GM18520 (cell line): ENCODE results near the gene NIM1K.
"Not testable (repeated sequence)": the region's sequence is repeated elsewhere in the genome, so short reads cannot be mapped to it uniquely, and the experiment has no call there.

ENCODE experiments used
- ATAC-seq: cut with Tn5 transposase; IDR thresholded peaks from one replicate; pipeline ENCODE4 v1.9.1; 2021; ENCODE audit not compliant: unreplicated experiment

The NIM1K gene

GRCh38 chr5:43190755-43191603 is 1.0 kb upstream of the NIM1K start:
- no peak for ATAC-seq

- no peak for ATAC-seq
These were observed 644 bp downstream of the NIM1K start for GRCh38 chr5:43192558-43193180.

DNA sequence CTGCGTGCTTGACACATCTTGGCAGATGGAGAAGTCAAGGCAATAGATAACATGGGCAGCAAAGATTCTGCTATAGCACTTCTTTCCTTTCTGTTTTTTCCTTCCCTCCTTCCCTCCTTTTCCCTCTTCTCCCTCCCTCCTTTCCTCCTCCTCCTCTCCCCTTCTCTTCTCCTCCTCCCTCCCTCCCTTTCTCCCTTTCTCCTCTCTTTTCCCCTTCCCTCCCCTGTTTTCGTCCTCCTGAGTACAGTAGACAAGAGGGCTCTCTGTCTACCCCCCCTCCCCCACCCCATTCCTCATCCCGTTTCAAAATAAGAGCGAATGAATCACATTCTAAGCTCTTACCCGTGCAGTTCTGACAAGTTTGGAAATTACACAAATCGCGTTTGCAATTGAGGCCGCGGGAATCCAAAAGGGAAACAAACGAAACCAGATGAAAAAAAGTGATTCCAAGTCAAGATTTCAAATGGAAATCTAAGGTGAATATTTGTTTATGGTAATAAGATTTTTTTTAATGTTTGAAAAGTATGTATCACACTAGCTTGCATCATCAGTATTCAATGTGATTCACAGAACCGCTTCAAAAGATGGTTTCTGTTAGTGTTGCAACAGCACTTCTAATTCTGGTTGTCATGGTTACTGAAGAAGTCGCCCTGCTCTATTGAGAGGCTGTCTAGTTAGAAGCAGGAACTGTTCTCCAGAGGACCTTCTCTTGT is 1.3 kb downstream of the NIM1K start:
- peak; percentile 53 for ATAC-seq

- ATAC-seq = no peak
These were observed 1.9 kb downstream of the NIM1K start for GRCh38 chr5:43193894-43194265.

- no peak for ATAC-seq
These were observed 3.7 kb downstream of the NIM1K start for GRCh38 chr5:43195670-43196265.

DNA sequence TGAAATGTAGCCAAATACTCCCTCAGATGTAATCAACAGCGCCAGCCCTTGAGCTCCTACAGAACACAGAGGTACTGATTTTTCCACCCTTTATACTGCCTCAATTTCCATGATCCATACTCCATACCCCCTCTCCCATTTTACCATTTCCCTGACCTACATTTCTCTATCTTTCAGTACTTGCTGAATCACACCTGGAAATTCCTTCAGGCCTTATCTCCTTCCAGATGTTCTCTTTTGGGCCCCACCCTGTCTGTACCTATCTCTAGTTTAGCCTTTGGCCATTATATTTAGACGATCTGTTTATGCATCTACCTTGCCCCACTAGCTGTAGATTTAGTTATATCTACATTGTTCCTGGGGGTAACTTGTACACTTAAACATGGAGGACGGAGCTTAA is 5.5 kb downstream of the NIM1K start:
- ATAC-seq = no peak

GRCh38 chr5:43201442-43201841 is 9.4 kb downstream of the NIM1K start:
- ATAC-seq = not testable (repeated sequence)

DNA sequence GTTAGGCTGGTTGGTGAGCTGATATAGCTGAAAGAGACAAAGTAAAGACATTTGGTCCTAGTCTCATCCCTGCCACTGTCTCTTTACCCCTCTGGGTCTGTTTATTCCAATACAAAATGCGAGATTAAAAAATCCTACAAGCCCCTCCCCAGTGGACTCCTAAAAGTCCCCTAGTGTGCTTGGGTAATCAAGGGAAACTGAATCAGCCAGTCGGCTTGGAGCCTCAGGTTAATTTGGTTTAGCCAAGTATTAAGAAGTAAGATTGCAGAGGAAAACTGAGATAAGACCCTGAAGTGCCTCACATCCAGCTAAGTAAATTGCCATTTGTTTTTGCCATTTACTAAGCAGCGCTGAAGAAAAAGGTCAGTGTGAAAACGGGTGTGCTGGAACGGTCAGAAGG is 10.4 kb downstream of the NIM1K start:
- ATAC-seq = no peak

DNA sequence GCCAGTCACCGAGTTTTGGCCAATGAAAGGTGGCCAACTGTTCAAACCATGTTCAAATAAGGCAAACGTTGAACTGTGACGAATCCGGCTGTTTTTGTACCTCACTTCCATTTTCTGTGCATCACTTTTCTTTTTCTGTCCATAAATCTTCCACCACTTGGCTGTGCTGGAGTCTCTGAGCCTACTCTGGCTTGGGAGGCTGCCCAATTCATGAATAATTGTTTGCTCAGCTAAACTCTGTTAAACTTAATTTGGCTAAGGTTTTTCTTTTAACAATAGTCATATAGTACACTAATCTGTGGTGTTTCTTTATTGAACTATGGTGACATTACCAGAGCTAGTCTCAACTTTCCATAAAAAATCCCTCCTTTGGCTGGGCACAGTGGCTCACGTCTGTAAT is 11.3 kb downstream of the NIM1K start:
- no peak for ATAC-seq

- ATAC-seq = no peak
These were observed 12.9 kb downstream of the NIM1K start for GRCh38 chr5:43204958-43205357.

GRCh38 chr5:43207601-43208000 is 15.6 kb downstream of the NIM1K start:
- ATAC-seq = no peak

- ATAC-seq = no peak
These were observed 16.6 kb downstream of the NIM1K start for GRCh38 chr5:43208658-43209057.

DNA sequence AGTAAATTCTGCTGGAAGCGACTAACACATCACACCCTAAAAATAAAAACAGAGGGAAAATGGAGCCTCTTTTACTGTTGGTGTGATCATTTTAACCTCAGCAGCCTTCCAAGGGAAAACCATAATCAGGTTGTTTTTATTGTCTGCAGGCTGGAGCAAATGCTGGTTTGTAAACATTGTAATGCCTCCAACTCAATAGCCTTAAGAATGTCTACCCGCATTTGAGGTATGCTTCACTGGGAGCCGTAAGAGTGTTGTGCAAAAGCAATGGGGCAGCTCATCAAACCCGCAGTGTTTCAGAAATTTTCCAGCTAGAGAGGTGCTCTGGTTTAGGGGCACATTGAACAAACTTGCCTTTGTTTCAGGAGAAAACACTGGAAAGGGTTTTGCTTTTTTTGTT is 17.0 kb downstream of the NIM1K start:
- no peak for ATAC-seq

GRCh38 chr5:43209833-43210232 is 17.8 kb downstream of the NIM1K start:
- no peak for ATAC-seq

- ATAC-seq = no peak
These were observed 18.5 kb downstream of the NIM1K start for GRCh38 chr5:43210570-43210969.

DNA sequence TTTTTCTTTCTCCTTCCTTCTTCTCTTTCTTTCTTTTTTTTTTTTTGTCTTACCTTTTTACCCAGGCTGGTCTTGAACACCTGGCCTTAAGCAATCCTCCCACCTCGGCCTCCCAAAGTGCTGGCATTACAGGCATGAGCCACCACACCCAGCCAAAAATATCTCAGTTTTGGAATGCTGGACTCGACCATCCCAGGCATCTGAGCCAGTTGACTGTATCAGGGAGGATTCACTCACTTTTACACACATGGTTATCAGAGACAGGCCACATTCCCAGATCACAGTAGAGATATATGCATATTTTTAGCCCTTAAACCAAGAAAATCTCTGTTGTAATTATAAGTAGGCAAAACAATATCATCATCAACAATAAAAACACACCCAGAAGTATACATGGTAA is 21.9 kb downstream of the NIM1K start:
- no peak for ATAC-seq

DNA sequence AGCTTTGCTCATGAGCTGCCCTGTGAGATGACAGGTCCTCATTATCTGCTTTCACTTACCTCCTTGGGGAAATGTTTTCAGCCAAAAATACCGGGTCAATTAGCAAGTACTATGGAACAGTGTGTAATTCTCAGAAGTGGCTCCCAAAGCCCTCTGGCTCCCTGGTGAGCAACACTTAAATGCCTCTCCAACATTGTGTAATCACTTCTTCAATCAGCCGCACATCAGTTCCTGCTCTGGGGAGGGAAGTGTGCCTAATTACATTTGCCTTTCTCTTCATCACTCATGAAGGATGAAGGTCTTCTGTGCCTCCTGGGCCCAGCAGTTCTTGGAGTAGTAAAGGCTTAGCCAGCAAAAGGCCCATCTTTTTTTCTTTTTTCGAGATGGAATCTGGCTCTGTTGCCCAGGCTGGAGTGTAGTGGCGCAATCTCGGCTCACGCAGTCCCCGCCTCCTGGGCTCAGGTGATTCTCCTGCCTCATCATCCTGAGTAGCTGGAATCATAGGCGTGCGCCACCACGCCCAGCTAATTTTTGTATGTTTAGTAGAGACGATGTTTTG is 23.1 kb downstream of the NIM1K start:
- ATAC-seq = no peak

- ATAC-seq = no peak
These were observed 24.9 kb downstream of the NIM1K start for GRCh38 chr5:43216941-43217340.

GRCh38 chr5:43219120-43219519 is 27.1 kb downstream of the NIM1K start:
- ATAC-seq = no peak

DNA sequence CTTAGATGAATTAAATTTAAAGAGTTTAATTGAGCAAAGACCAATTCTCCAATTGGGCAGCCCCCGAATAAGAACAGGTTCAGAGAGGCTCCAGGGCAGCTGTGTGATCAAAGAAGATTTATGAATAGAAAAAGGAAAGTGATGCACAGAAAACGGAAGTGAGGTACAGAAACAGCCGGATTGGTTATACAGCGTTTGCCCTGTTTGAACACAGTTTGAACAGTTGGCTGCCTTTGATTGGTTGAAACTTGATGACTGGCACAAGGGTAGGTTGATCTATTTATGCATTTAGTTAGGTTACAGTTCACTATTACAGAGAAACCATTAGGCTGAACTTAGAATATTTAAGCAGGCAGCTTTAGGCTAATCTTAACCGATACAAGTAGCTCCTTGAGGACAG is 29.5 kb downstream of the NIM1K start:
- no peak for ATAC-seq

DNA sequence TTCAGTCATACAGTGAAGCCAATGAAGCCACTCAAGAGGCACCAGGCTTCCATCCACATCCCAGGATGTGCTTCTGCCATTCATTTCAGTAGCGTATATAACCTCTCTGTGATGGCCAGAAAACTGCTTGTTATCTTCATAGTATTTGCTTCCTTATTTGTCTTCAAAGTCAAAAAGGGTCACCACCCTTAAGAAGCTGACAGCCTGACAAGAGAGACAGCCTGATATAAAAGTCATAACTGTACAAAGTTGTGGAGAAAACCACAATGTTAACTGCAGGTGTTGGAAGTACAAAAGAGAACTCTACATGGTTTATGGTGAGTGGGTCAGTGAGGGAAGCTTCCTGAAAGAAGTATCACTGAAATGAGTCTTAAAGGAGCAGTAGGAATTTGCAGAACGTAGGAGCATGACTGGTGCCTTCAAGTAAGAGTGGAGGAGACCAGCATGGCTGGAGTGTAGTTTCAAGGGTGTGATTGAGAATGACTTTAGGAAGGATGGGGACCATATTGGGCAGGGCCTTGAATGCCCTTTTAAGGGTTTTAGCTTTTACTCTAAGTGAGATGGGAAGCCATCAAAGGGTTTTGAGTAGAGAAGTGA is 33.7 kb downstream of the NIM1K start:
- no peak for ATAC-seq
